GM23248 (cell line): ENCODE measurements around the gene AASDHPPT. TPM values are rescaled to one million over a fixed set of nuclear protein-coding genes. Genes with fewer than 3 reads are reported as not detected.

ENCODE experiments used
- DNase-seq: peaks from one replicate; pipeline ENCODE4 v3.0.0-alpha.2; 2015
- H2AFZ ChIP-seq: fragments of 200-600 bp; sonication (generic); 2 replicates; pipeline ENCODE4 v1.6.1; 2016; ENCODE audit warnings: antibody characterized with exemption
- H3F3A ChIP-seq: fragments of 200-600 bp; sonication (generic); 2 replicates; pipeline ENCODE4 v1.6.1; 2016; ENCODE audit warnings: mild to moderate bottlenecking, antibody characterized with exemption, mixed run types; ENCODE audit not compliant: insufficient read depth
- H3K27ac ChIP-seq: fragments of 200-600 bp; sonication (generic); 2 replicates; pipeline ENCODE4 v1.5.1; 2016; ENCODE audit warnings: mild to moderate bottlenecking
- H3K27me3 ChIP-seq: fragments of 200-600 bp; sonication (generic); replicated peaks from 2 replicates; pipeline ENCODE4 v1.6.1; 2016; ENCODE audit warnings: mild to moderate bottlenecking; ENCODE audit not compliant: insufficient read depth
- H3K36me3 ChIP-seq: fragments of 200-600 bp; sonication (generic); 2 replicates; pipeline ENCODE4 v1.6.1; 2016; ENCODE audit warnings: low read depth, mild to moderate bottlenecking
- H3K4me1 ChIP-seq: fragments of 200-600 bp; sonication (generic); 2 replicates; pipeline ENCODE4 v1.6.1; 2016; ENCODE audit warnings: mild to moderate bottlenecking; ENCODE audit not compliant: insufficient read depth
- H3K4me2 ChIP-seq: fragments of 200-600 bp; sonication (generic); one replicate; pipeline ENCODE4 v1.6.1; 2016; ENCODE audit warnings: mild to moderate bottlenecking; ENCODE audit not compliant: unreplicated experiment
- H3K4me3 ChIP-seq: fragments of 200-600 bp; sonication (generic); 2 replicates; pipeline ENCODE4 v1.5.1; 2016; ENCODE audit warnings: mild to moderate bottlenecking
- H3K79me2 ChIP-seq: fragments of 200-600 bp; sonication (generic); 2 replicates; pipeline ENCODE4 v1.6.1; 2016; ENCODE audit warnings: mild to moderate bottlenecking; ENCODE audit not compliant: insufficient read depth
- H3K9ac ChIP-seq: fragments of 200-600 bp; sonication (generic); 2 replicates; pipeline ENCODE4 v1.6.1; 2016; ENCODE audit warnings: mild to moderate bottlenecking
- H3K9me2 ChIP-seq: fragments of 200-600 bp; sonication (generic); 2 replicates; pipeline ENCODE4 v1.6.1; 2016; ENCODE audit warnings: mixed run types, mild to moderate bottlenecking, moderate library complexity; ENCODE audit not compliant: insufficient read depth
- H3K9me3 ChIP-seq: fragments of 200-600 bp; sonication (generic); one replicate; pipeline ENCODE4 v1.6.1; 2017; ENCODE audit warnings: low read depth
- H4K20me1 ChIP-seq: fragments of 200-600 bp; sonication (generic); 2 replicates; pipeline ENCODE4 v1.6.0; 2016; ENCODE audit not compliant: insufficient read depth
- EZH2 ChIP-seq: fragments of 200-600 bp; sonication (generic); IDR thresholded peaks from 2 replicates; pipeline ENCODE4 v1.6.1; 2018; ENCODE audit warnings: antibody characterized with exemption, mild to moderate bottlenecking; ENCODE audit not compliant: insufficient read depth, poor library complexity, severe bottlenecking
- EZH2phosphoT487 ChIP-seq: fragments of 200-600 bp; sonication (generic); IDR thresholded peaks from 2 replicates; pipeline ENCODE4 v1.6.1; 2018; ENCODE audit warnings: antibody characterized with exemption, moderate library complexity, mild to moderate bottlenecking, low read depth; ENCODE audit not compliant: insufficient read depth
- WGBS, 2 experiments: methylation state at CpG; one replicate each; pipeline ENCODE4 v1.1.6; 2015 to 2017; ENCODE audit warnings: low lambda C conversion rate in 2 of 2, low coverage in 1 of 2; ENCODE audit errors: missing lambda C conversion rate in 2 of 2; 5-methylcytosine and 5-hydroxymethylcytosine counted together
- in situ Hi-C: fragments of 300-500 bp; cut with MboI; formaldehyde crosslinking; loops from 2 replicates; pipeline ENCODE4 v1.15.0; 2020
- polyA plus RNA-seq: library from polyadenylated mRNA; unstranded; fragments of >200 nt; fragmentation: Nextera tagmentation; extraction: Ambion mirVana; gene quantifications from 2 replicates; pipeline ENCODE4 v1.2.1, GENCODE V29; 2016
- total RNA-seq: library from RNA; depleted of rRNA; stranded (reverse); fragments of >200 nt; shearing (Covaris generic); gene quantifications from 2 replicates; pipeline ENCODE4 v1.2.3, GENCODE V29; 2014; rRNA removed

The AASDHPPT gene, protein sequence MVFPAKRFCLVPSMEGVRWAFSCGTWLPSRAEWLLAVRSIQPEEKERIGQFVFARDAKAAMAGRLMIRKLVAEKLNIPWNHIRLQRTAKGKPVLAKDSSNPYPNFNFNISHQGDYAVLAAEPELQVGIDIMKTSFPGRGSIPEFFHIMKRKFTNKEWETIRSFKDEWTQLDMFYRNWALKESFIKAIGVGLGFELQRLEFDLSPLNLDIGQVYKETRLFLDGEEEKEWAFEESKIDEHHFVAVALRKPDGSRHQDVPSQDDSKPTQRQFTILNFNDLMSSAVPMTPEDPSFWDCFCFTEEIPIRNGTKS
- total RNA-seq = 45.9 and 70.1 TPM in 2 replicates
- 48.7 and 49.5 TPM in 2 replicates for polyA plus RNA-seq

DNA sequence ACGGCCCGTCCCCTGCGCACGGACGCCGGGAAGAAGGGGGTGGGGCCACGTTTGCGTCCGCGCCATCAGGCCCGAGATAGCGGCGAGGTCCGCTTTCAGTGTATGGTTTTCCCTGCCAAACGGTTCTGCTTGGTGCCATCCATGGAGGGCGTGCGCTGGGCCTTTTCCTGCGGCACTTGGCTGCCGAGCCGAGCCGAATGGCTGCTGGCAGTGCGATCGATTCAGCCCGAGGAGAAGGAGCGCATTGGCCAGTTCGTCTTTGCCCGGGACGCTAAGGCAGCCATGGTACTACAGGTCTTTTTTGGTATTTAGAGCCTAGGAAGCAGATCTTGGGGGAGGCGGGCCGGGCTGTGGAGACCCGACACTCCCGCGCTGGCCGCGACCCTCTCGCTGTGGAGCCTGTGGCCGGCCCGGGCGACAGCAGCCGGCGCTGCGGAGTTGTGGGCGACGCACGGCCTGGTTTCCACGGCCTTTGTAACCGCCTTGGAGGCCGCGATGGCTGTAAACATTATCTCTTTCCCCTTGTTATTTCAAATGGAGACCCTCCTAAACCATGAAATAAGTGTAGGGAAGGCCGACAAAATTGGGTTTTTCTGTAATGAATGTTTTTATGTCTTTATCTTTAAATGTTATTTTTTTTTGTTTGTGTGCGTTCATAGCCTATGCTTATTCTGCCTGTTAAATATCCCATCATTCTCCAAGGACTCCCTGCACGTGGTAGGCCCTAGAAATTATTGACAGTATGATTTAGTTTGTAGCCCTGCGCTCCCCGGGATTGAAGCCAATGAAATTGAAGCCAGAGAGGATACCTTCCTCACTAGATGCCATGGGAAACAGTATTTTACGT is at the start of gene AASDHPPT:
TSS of gene AASDHPPT (plus strand) at position 54 of the 847 bp plus-strand sequence. CDS start at position 103, 49 bp downstream.
- Histone ChIP-seq H3K9me3 (no peaks in the 10 kb centered on the region), H3K4me1 (peaks cover 15% of the 10 kb centered on the region; the same call in 1 of the 2 replicates), H3K27me3 (no peaks in the 10 kb centered on the region), H3K79me2 (peaks cover 50% of the 10 kb centered on the region), H3K9me2 (no peaks in the 10 kb centered on the region), H3K4me2 (peak within 1 kb of the TSS; percentile 90), H3K4me3 (peak within 1 kb of the TSS; percentile 87), H3F3A (no peaks in the 10 kb centered on the region), H3K36me3 (peaks cover 25% of the 10 kb centered on the region), H3K9ac (peak within 1 kb of the TSS; percentile 96), H4K20me1 (peaks cover 3% of the 10 kb centered on the region; the same call in 1 of the 2 replicates), H3K27ac (peak within 1 kb of the TSS; percentile 88), H2AFZ (peak within 1 kb of the TSS; percentile 95)
- peak; percentile 70 for DNase-seq
- WGBS, 2 experiments = 0 to 1% methylated on average over 43 to 48 of the region's 55 CpGs
- in situ Hi-C loops = no loop called here
- TF ChIP-seq EZH2 (no peak), EZH2phosphoT487 (no peak)

DNA sequence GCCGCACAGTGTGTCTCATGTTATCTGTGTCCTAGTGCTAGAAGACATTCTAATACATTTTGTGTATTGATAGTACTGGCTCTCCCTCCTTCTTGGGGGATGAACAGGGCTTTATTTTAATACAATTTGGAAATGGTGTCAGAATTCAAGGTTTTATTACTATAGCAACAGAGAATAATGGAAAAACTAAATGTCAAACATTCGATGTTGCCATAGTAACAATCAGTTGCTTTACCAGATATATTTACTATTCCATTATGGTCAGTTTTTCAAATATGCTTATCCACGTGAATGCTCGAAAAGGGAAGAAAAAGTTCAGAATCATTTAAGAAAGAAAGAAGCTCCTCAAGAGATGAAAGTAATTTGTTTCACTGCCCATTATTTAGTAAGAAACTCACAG is 46.9 kb upstream of the AASDHPPT start:
- H3K9ac ChIP-seq = no peak overlapping the region
- no peak overlapping the region for H3K4me3 ChIP-seq
- H3K27me3 ChIP-seq = no peaks in the 10 kb centered on the region
- no peak overlapping the region for H2AFZ ChIP-seq
- H4K20me1 ChIP-seq = no peaks in the 10 kb centered on the region
- H3K36me3 ChIP-seq = no peaks in the 10 kb centered on the region
- WGBS, 2 experiments = 57 to 68% methylated on average over 4 of the region's 4 CpGs
- no peak overlapping the region for H3K4me2 ChIP-seq
- no peak for DNase-seq
- in situ Hi-C loops = no loop called here
- H3K4me1 ChIP-seq = no peaks in the 10 kb centered on the region
- no peaks in the 10 kb centered on the region for H3F3A ChIP-seq
- no peak overlapping the region for H3K27ac ChIP-seq
- H3K9me2 ChIP-seq = no peaks in the 10 kb centered on the region
- no peaks in the 10 kb centered on the region for H3K9me3 ChIP-seq
- no peak for TF ChIP-seq EZH2phosphoT487
- H3K79me2 ChIP-seq = no peaks in the 10 kb centered on the region

DNA sequence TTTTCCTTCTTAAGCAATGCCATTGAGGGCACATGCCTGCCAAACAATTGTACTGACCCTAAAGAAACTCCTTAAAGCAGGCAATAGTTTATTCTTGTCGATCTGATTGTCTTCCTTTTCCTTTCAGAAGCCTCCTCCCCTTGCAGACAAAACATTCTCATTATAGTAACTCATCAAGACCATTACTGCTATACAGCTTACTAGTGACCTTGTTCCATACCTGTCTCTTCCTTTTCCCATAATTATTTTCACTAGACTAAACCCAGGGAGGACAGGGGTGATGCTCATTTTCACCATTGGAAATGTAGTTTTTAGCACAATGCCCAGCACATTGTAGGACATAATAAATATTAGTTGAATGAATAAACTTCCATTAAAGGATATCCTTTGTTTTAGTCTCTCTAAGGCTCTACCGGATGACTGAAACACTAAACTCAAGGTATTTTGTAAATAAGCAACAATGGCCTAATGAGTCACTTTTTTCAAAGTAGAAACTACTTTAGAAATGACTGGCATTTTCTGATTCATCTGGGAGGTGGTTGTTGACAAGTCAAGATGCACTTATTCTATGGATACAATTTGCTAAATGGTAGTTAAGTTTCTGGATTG is 46.2 kb upstream of the AASDHPPT start:
- H3K9ac ChIP-seq = no peak overlapping the region
- peak; percentile 8 for DNase-seq
- no peak overlapping the region for H3K4me3 ChIP-seq
- H3K27me3 ChIP-seq = no peaks in the 10 kb centered on the region
- no peaks in the 10 kb centered on the region for H3K79me2 ChIP-seq
- in situ Hi-C loops = no loop called here
- no peaks in the 10 kb centered on the region for H3K36me3 ChIP-seq
- 44 to 51% methylated on average over 2 of the region's 2 CpGs for WGBS, 2 experiments
- H3F3A ChIP-seq = no peaks in the 10 kb centered on the region
- no peak overlapping the region for H3K27ac ChIP-seq
- no peaks in the 10 kb centered on the region for H3K9me3 ChIP-seq
- no peak overlapping the region for H2AFZ ChIP-seq
- no peak for TF ChIP-seq EZH2phosphoT487
- TF ChIP-seq EZH2 = no peak
- no peaks in the 10 kb centered on the region for H4K20me1 ChIP-seq
- no peaks in the 10 kb centered on the region for H3K9me2 ChIP-seq
- no peaks in the 10 kb centered on the region for H3K4me1 ChIP-seq
- H3K4me2 ChIP-seq = no peak overlapping the region

DNA sequence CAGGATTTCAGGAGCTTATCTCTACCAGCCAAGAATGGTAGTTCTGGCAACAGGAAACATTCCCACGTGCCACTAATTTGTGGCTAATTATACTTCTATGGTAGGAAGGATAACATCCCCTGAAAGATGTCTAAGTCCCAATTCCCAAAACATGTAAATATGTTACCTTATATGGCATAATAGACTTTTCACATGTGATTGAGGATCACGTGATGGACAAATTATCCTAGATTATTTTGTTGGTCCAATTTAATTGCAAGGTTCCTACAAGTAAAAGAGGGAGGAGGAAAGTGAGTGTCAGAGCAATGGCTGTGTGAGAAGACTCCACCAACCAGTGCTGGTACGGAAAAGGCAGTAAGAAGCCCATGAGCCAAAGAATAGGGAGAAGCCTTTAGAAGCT is 45.5 kb upstream of the AASDHPPT start:
- H3K4me3 ChIP-seq = no peak overlapping the region
- TF ChIP-seq EZH2 (no peak), EZH2phosphoT487 (no peak)
- H3K36me3 ChIP-seq = no peaks in the 10 kb centered on the region
- H3K9me2 ChIP-seq = no peaks in the 10 kb centered on the region
- H3K9ac ChIP-seq = no peak overlapping the region
- no peak overlapping the region for H2AFZ ChIP-seq
- no peaks in the 10 kb centered on the region for H4K20me1 ChIP-seq
- no peaks in the 10 kb centered on the region for H3F3A ChIP-seq
- no peak overlapping the region for H3K4me2 ChIP-seq
- no peak for DNase-seq
- in situ Hi-C loops = no loop called here
- H3K27ac ChIP-seq = no peak overlapping the region
- H3K79me2 ChIP-seq = no peaks in the 10 kb centered on the region
- H3K27me3 ChIP-seq = no peaks in the 10 kb centered on the region
- H3K4me1 ChIP-seq = no peaks in the 10 kb centered on the region
- 36 to 38% methylated on average over 3 of the region's 3 CpGs for WGBS, 2 experiments
- no peaks in the 10 kb centered on the region for H3K9me3 ChIP-seq
